GM18505 (cell line): Measurements from ENCODE around the gene ZNF275.

Source experiments
- ATAC-seq: cut with Tn5 transposase; IDR thresholded peaks from one replicate; pipeline ENCODE4 v1.9.1; 2021; ENCODE audit not compliant: unreplicated experiment
- POLR2A ChIP-seq: IDR thresholded peaks from 4 replicates; pipeline ENCODE4 v1.6.1; 2011; ENCODE audit warnings: borderline replicate concordance; ENCODE audit not compliant: insufficient read depth, insufficient read length; ENCODE audit errors: extremely low read depth

ZNF275 gene

GRCh38 chrX:153352858-153353257 is 18.9 kb downstream of the ZNF275 start:
- no peak for TF ChIP-seq POLR2A
- no peak for ATAC-seq

GRCh38 chrX:153353416-153353815 is 19.5 kb downstream of the ZNF275 start:
- ATAC-seq: no peak
- TF ChIP-seq POLR2A: no peak

GRCh38 chrX:153357877-153358276 is 23.9 kb downstream of the ZNF275 start:
- ATAC-seq: no peak
- no peak for TF ChIP-seq POLR2A

GRCh38 chrX:153361781-153362397 is 27.9 kb downstream of the ZNF275 start:
- no peak for ATAC-seq
- TF ChIP-seq POLR2A: no peak

- no peak for TF ChIP-seq POLR2A
- ATAC-seq: no peak
Observed at GRCh38 chrX:153365670-153366069, 31.7 kb downstream of the ZNF275 start.

GRCh38 chrX:153366119-153366518 is 32.2 kb downstream of the ZNF275 start:
- no peak for ATAC-seq
- no peak for TF ChIP-seq POLR2A

- TF ChIP-seq POLR2A: no peak
- ATAC-seq: no peak
Observed at GRCh38 chrX:153366878-153367538, 33.1 kb downstream of the ZNF275 start.

GRCh38 chrX:153370293-153371055 is 36.5 kb downstream of the ZNF275 start:
- ATAC-seq: no peak
- no peak for TF ChIP-seq POLR2A

- TF ChIP-seq POLR2A: no peak
- ATAC-seq: no peak
Observed at GRCh38 chrX:153371256-153371655, 37.3 kb downstream of the ZNF275 start.

- no peak for ATAC-seq
- no peak for TF ChIP-seq POLR2A
Observed at GRCh38 chrX:153372949-153373348, 39.0 kb downstream of the ZNF275 start.

- TF ChIP-seq POLR2A: no peak
- no peak for ATAC-seq
Observed at GRCh38 chrX:153374426-153374825, 40.5 kb downstream of the ZNF275 start.

- TF ChIP-seq POLR2A: no peak
- ATAC-seq: no peak
Observed at GRCh38 chrX:153375571-153375970, 41.6 kb downstream of the ZNF275 start.

- ATAC-seq: no peak
- TF ChIP-seq POLR2A: no peak
Observed at GRCh38 chrX:153377727-153378126, 43.8 kb downstream of the ZNF275 start.

GRCh38 chrX:153378607-153379006 is 44.7 kb downstream of the ZNF275 start:
- ATAC-seq: no peak
- no peak for TF ChIP-seq POLR2A
